HL-60 (cell line): ENCODE measurements around the gene SPDEF.

Experiments used
- CTCF ChIP-seq: IDR thresholded peaks from one replicate; pipeline ENCODE4 v1.5.1; 2011; ENCODE audit warnings: low read length, control low read depth, inconsistent platforms; ENCODE audit not compliant: insufficient read depth
- SPI1 ChIP-seq: IDR thresholded peaks from 2 replicates; pipeline ENCODE4 v1.6.1; 2012; ENCODE audit warnings: low read depth, mild to moderate bottlenecking, borderline replicate concordance

GRCh38 chr6:34536959-34537848 is 18.9 kb downstream of the SPDEF start:
- TF ChIP-seq CTCF = no peak
- TF ChIP-seq SPI1 = no peak
